ENCODE measurements around the gene PIGC.

The PIGC gene

GRCh38 chr1:172443666-172444453, at the start of gene PIGC:
PIGC (minus strand) TSS chr1:172444069; CDS start chr1:172442622, 1,447 bp downstream.
- DNase-seq: peak; percentile 89

DNA sequence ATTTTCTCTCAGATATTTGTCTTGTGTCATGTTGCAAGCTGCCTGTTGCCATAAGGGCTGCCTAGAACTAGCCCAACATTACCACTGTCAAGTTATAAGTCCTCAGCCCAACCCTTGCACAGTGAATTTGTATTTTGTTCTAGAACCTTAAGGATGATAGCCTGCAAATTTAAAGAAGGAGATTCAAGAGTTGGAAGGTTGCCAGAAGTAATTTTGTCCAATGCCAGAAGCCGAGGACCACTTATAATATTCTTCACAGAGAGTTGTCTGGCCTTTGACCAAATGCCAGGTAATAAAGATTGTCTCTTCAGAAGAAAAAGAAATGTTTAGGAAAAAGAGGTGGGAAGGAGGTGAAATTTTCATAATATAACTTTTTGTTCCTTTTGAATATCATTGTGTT, 48.6 kb upstream of the PIGC start:
- DNase-seq: no peak

- no peak for DNase-seq
These were observed 46.0 kb upstream of the PIGC start for GRCh38 chr1:172489847-172490246.

GRCh38 chr1:172488393-172488792, 44.5 kb upstream of the PIGC start:
- no peak for DNase-seq

DNA sequence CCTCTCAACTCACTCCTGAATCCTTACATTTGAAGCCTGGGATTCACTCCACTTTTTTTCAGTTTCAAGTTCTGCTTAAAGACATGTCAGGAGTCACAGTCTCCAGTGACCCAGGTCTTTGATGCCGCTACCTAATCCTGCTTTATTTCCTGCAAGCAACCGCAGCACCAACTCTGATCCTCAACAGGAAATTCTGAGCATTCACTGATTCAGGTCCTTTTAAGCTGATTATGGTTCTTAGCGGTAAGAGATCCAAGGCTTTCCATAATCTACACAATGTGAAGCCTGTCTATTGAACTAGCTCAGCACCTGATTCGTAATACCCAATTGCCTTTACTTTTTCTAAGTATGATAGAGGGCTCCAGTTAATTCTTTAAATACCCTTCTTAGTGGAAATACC, 43.7 kb upstream of the PIGC start:
- no peak for DNase-seq

DNA sequence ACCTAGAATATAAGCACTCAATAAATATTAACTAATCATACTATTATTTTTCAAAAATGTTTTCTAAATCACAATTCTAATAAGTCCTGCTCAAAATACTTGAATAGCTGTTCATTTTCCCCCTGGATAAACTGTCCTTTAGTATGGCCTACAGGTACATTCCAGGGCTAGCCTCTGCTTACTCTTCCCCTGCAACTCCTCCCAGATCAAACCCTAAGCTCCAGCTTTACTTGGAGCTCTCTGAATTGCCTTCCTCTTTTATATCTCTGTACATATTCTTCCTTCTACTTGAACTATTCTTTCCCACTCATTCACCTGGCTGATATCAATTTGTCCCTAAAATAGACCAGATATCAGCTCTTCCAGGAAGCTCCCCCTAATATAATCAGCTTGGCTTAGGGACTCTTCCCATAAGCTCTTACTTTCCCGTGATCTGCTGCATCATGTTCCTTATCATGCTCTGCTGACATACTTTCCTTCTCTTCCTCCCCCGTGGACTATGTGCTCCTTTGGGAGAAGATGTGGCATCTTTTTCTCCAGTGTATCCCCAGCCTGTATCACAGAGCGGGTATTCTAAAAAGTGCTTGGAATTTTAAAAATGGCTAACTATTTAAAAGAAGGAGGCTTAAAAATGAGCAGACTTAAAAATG, 43.1 kb upstream of the PIGC start:
- DNase-seq: no peak

- no peak for DNase-seq
These were observed 41.8 kb upstream of the PIGC start for GRCh38 chr1:172485626-172486025.

DNA sequence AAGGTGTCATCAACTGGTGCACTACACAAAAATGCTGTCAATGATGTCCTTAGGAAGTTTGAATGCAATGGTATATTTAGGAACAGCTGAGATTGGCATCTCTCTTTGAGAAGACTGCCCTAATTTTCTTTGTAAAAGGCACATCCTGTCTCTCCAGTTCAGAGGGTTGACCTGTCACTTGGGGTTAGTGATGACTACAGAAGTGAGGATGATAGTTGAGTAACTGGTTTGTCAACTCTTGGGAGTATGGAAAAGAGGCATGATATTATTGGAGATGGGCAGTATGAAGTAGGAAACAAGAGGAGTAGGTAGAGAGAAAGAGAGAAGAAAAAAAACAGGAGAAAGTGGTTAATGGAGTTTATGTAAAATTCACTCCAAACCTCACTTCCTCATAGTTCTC, 40.4 kb upstream of the PIGC start:
- no peak for DNase-seq

DNA sequence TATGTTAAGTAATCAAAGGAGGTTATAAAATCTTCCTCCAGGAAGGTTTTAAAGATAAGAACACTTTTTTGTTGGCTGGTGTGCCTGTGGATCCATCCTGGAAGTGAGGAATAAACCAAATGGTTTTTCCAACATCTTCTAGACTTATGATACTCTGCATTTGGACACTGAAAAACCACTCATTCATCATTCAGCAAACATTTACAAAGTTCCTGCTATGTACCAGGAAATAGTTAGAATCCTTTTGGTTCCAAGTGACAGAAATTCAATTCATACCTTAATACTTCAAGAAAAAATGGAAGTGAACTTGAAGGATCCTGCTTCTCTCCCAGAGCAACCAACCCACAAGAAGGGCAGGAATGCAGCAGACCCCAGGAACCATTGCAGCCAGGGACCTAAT, 39.6 kb upstream of the PIGC start:
- no peak for DNase-seq

DNA sequence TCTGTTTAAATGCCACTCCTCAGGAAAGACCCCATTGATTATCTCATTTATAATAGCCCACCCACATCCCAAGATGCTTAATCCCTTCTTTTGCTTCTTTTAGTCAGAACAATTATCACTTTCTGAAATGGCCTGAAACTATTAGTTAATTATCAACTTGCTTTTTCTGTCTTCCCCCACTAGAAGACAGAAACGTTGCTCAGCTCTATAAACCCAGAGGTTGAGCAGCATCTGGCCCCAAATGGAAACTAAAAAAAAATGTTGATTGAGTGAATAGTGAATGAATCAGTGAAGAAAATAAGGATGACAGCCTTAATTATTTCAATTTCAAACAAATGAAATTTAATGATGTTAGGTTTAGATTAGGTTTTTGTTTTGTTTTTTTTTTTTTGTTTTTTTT, 38.2 kb upstream of the PIGC start:
- DNase-seq: no peak

DNA sequence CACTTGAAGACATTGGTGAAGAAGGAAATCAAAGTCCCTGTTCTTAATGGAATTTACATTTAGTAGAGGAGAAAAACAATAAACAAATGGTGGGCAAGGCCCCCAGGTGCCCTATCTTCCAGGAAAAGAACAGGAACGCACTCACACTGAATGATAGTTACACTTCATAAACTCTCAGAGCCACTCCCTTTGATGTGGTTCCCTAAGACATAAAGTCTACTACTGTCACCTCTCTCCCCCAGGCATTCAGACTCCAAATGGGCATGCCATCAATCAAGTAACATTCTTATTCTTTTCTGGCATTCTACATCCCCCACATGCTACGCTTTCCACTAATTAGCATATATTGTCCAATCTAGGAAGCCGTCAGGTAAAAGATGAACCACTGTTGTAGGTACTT, 36.6 kb upstream of the PIGC start:
- DNase-seq: no peak

DNA sequence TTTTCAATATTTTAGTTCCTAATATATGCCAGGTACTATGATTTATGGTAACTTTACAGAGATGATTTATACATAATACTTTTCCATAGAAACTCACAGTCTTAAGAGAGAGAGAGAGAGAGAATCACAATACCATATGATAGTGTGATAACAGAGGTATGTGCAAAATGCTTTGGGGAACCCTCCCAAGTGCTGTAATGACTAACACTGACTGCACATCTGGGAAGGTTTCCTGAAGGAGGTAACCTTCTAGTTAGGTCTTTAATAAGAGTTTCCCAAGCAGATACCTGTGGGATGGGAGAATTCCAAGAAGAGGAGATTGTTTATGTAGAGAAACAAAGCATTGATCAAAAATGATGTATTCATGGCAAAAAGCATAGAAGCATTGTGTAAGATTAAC, 34.6 kb upstream of the PIGC start:
- DNase-seq: no peak

- no peak for DNase-seq
These were observed 33.9 kb upstream of the PIGC start for GRCh38 chr1:172477741-172478140.

DNA sequence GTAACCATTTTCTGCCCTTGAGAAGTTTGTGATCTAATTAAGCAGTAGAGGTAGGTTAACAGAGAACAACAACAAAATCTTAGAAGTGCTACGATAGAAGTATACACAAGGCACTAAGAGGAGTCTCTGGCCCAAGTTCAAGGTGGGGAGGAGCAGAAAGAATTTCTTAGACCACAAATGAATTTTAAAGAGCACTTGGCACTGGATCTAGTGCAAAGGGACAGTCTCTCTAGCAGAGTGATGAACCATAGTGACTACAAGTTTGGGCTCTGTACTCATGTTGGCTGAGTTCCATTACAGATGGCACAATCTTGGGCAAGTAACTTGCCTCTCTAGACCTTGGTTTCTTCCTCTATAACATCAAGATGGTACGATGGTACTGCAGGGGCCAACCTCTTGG, 33.3 kb upstream of the PIGC start:
- DNase-seq: no peak

DNA sequence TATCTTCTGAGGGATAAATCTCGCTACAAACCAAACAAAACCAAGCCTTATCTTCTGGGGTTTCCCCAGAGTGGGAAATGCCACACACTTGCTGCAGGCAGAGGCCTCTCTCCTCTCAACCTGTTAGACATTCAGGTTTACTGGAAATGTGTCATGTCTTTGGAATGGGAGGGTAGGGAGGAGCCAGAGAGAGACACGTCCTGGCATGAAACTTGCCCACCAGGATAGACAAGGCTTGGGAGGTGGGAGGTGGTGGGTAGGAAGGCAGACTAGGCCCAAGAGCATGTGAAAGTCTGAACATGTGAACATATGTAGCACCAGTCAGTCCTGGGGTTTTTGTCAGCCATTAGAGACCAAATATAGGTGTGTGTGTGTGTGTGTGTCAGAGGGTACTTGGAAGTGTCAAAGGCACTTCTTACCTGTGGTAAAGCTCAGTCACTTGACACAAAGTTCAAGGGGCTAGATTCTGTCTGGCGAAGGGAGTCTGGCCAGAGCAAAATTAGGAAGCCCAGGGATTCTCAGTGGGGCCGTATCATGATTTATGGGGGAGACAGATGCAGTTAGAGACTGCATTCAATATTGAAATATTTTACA, 32.4 kb upstream of the PIGC start:
- no peak for DNase-seq

- DNase-seq: no peak
These were observed 30.0 kb upstream of the PIGC start for GRCh38 chr1:172473842-172474241.

GRCh38 chr1:172473302-172473701, 29.4 kb upstream of the PIGC start:
- DNase-seq: peak; percentile 99

- no peak for DNase-seq
These were observed 28.6 kb upstream of the PIGC start for GRCh38 chr1:172472495-172472894.

GRCh38 chr1:172471666-172472065, 27.8 kb upstream of the PIGC start:
- DNase-seq: no peak

GRCh38 chr1:172470149-172470548, 26.3 kb upstream of the PIGC start:
- no peak for DNase-seq

DNA sequence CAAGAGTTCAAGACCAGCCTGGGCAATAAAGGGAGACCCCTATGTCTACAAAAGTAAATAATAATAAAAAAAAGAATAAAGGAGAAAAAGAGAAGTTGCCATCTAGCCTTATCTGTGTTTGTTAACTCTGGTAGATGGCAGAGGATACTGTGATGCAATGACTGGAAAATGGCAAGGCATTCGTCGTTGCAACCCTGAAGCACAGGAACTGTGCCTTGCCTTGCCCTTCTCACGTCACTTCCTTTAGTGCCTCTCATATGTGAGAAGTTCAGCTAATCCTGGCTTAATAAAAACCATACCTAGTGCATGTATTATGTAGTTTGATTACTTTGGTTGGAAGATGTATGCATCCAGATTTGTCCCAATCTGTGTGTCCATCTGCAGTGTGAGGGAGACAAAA, 25.8 kb upstream of the PIGC start:
- DNase-seq: peak; percentile 77 to 85

DNA sequence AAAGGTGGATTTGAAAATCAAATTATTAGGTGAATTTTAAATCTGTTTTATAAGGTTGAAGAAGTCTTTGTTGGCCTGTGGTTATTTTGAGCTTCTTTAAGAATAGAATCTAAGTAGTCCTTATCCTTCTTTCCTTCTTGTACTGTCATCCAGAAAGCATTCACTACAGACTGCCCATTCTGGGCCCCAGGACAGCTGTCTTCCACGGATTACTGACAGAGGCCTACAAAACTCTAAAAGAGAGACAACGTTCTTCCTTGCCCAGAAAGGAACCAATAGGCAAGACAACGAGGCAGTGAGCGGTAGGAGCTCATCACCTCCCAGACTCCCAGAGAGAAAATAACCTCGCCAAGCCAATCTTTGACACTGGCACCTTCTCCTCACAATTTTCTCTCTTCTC, 24.4 kb upstream of the PIGC start:
- DNase-seq: no peak

DNA sequence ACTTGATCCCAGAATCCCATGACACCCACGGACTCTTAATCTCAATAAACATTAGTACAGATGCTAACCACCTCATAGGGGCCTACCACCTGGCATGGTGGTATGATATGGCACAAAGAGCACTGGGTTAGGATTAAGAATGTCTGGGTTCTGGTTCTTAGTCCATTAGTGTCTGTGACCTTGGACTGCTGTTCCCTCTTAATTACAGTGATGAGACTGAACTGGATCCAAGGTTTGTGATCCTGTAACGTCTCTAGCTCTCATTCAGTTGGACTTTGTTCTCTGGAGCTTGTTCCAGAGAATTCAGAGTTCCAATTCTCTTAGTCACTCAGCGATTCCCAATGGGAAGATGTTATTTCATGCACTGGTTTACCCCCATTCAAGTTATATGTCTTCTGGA, 23.6 kb upstream of the PIGC start:
- no peak for DNase-seq

DNA sequence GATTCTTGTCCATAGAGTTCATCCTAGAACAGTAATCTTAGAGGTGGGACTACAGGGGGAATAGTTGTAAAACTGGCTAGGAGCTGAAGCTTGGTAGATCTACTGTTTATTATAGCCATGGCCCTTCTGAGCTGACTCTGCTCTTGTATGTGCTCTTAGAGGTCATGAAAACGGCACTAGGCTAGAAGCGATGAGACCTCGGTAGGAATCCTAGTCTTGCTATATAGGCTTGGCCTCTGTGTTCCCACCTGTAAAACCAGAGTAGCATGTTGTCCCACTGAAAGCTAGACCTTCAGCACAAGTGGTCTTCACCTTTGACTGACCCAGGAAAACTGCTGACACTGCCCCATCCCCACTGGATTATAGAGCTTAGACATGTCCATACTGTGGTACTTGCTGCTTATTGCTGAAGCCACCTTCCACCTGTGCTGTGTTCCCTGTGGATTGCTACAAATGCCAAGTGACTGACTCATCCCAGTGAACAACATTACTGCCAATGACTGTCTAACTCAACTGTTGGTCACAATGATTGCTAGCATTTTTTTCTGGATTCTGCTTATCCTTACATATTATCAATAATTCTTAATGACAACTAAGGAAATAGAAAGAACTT, 23.0 kb upstream of the PIGC start:
- no peak for DNase-seq
